HFFc6 (cell line): Measurements from ENCODE around the gene CSNK1G1. TPM values are rescaled to one million over a fixed set of nuclear protein-coding genes. Genes with fewer than 3 reads are reported as not detected.
A peak's percentile ranks its signal among the peaks of the same experiment; 100 is the strongest.

Experiments used
- DNase-seq: peaks from one replicate; pipeline ENCODE4 v3.0.0-alpha.2; 2018
- H3K27ac Mint-ChIP-seq: 2 replicates; pipeline ENCODE4 v1.8.0; 2020; ENCODE audit warnings: mild to moderate bottlenecking, mixed read lengths
- H3K27me3 Mint-ChIP-seq: 2 replicates; pipeline ENCODE4 v1.8.0; 2021; ENCODE audit warnings: mild to moderate bottlenecking, moderate library complexity, mixed read lengths; ENCODE audit not compliant: insufficient read depth
- H3K36me3 Mint-ChIP-seq: 2 replicates; pipeline ENCODE4 v1.8.0; 2021; ENCODE audit warnings: low read depth, mixed read lengths
- H3K4me1 Mint-ChIP-seq: 2 replicates; pipeline ENCODE4 v1.8.0; 2020; ENCODE audit warnings: low read depth, mixed read lengths
- H3K4me3 Mint-ChIP-seq: 2 replicates; pipeline ENCODE4 v1.8.0; 2020; ENCODE audit warnings: mild to moderate bottlenecking, moderate library complexity, mixed read lengths
- H3K9me3 Mint-ChIP-seq: 2 replicates; pipeline ENCODE4 v1.8.0; 2020; ENCODE audit warnings: mild to moderate bottlenecking, mixed read lengths
- total RNA-seq, 6 experiments: library from RNA; stranded (reverse); fragmentation: NEBNext Ultra II Directional; extraction: Animal tissue kit (Norgen Biotek cat#: 25700); gene quantifications; 2 replicates in 1 of 6; 3 replicates in 5 of 6; pipeline ENCODE4 v1.2.3, GENCODE V29; 2021
- TF ChIP-seq, protein P1 (sequence below): fragments of 200-600 bp; sonication (generic); IDR thresholded peaks from 2 replicates; pipeline ENCODE4 v1.5.0; 2021; ENCODE audit warnings: antibody characterized with exemption, mild to moderate bottlenecking

CSNK1G1 gene
- total RNA-seq, 6 experiments from 2014 or later = 16.4 to 20.5 (median 18.6) TPM

DNA sequence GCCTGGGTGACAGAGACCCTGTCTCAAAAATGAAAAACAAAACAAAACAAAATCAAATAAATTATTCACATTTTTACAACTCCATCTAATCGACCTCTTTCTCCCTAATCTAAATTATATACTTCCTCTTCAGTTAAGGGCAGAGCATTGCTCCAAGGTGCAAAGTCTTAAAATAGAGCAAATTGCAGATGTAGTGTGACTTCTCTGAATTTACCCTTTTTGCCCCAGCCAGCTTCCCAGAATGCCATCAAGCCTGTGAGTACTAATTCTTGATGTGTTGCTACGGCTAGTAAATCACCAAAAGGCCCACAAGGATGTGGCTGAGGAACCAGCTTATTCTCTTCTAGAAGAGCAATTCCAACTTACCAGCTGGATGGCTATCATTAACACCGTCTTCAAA is 139.8 kb downstream of the CSNK1G1 start:
- no peaks in the 10 kb centered on the region; the same call in 1 of the 2 replicates for H3K4me1 Mint-ChIP-seq
- no peaks in the 10 kb centered on the region for H3K27me3 Mint-ChIP-seq
- no peak overlapping the region for H3K27ac Mint-ChIP-seq
- TF ChIP-seq, protein P1, sequence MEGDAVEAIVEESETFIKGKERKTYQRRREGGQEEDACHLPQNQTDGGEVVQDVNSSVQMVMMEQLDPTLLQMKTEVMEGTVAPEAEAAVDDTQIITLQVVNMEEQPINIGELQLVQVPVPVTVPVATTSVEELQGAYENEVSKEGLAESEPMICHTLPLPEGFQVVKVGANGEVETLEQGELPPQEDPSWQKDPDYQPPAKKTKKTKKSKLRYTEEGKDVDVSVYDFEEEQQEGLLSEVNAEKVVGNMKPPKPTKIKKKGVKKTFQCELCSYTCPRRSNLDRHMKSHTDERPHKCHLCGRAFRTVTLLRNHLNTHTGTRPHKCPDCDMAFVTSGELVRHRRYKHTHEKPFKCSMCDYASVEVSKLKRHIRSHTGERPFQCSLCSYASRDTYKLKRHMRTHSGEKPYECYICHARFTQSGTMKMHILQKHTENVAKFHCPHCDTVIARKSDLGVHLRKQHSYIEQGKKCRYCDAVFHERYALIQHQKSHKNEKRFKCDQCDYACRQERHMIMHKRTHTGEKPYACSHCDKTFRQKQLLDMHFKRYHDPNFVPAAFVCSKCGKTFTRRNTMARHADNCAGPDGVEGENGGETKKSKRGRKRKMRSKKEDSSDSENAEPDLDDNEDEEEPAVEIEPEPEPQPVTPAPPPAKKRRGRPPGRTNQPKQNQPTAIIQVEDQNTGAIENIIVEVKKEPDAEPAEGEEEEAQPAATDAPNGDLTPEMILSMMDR = no peak
- DNase-seq = no peak
- H3K4me3 Mint-ChIP-seq = no peak overlapping the region
- H3K36me3 Mint-ChIP-seq = no peaks in the 10 kb centered on the region; the same call in 1 of the 2 replicates
- no peaks in the 10 kb centered on the region for H3K9me3 Mint-ChIP-seq

DNA sequence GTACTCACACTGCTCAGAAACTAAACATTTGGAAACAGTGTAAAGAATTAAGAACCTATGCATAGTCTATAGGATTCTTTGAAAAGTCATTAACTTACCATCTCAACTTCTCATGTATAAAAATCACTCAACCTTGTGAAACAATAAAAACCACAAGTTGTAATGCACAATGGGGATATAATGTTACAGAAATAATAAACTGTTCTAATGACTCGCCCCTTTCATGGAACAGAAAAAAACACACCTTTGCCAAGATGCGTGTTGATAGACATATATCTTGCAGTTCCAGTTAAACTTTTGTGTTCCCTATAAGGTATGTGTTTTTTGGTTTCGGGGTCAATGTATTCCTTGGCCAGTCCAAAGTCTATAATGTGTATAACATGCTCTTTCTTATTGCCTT is 142.3 kb downstream of the CSNK1G1 start:
- no peak overlapping the region for H3K27ac Mint-ChIP-seq
- DNase-seq = no peak
- H3K4me1 Mint-ChIP-seq = peaks cover 6% of the 10 kb centered on the region; the same call in 1 of the 2 replicates
- H3K36me3 Mint-ChIP-seq = no peaks in the 10 kb centered on the region; the same call in 1 of the 2 replicates
- TF ChIP-seq, protein P1 = no peak
- no peaks in the 10 kb centered on the region for H3K9me3 Mint-ChIP-seq
- no peaks in the 10 kb centered on the region for H3K27me3 Mint-ChIP-seq
- no peak overlapping the region for H3K4me3 Mint-ChIP-seq

DNA sequence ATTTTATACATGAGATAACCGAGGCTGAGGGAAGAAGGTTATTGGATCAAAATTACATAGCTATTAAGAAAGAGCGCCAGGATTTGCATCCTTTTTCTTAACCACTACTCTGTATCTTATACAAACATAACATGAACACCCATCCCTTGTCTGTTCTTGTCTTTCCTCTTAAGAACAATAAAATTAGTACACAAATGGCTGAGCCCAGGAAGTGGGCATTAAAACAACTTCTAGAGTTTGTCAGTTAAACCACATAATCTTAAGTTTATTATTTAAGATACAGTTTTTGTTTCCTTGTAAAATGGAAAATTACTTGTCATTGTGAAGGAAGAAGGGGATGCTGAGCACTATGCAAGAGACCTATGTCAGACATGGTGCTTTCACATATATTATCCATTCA is 144.3 kb downstream of the CSNK1G1 start:
- Mint-ChIP-seq H3K4me3 (no peak overlapping the region), H3K27ac (no peak overlapping the region), H3K4me1 (peaks cover 6% of the 10 kb centered on the region; the same call in 1 of the 2 replicates), H3K27me3 (no peaks in the 10 kb centered on the region; the same call in 1 of the 2 replicates), H3K9me3 (no peaks in the 10 kb centered on the region), H3K36me3 (no peaks in the 10 kb centered on the region; the same call in 1 of the 2 replicates)
- TF ChIP-seq, protein P1 = no peak
- DNase-seq = no peak

DNA sequence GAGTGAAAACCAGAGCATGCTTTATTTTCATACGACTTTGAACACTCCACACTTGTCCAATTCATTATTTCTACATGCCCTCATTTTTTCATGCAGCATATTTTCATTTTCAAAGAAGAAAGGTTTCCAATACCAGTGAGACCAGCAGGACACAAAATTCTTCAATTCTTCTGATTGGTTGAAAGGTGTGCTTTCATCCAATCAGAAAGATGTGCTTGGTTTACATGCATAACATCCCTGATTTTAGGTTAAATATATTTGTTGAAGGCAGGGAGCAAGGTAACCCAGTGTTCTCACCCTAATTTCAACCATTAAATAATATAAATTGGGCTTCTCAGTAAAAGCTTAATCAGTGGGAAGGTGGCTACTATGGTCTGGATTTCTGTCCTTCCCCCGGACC is 145.6 kb downstream of the CSNK1G1 start:
- peaks cover 6% of the 10 kb centered on the region; the same call in 1 of the 2 replicates for H3K4me1 Mint-ChIP-seq
- H3K36me3 Mint-ChIP-seq = no peaks in the 10 kb centered on the region; the same call in 1 of the 2 replicates
- TF ChIP-seq, protein P1 = no peak
- no peaks in the 10 kb centered on the region for H3K9me3 Mint-ChIP-seq
- H3K27ac Mint-ChIP-seq = no peak overlapping the region
- no peak overlapping the region for H3K4me3 Mint-ChIP-seq
- DNase-seq = no peak
- no peaks in the 10 kb centered on the region; the same call in 1 of the 2 replicates for H3K27me3 Mint-ChIP-seq

DNA sequence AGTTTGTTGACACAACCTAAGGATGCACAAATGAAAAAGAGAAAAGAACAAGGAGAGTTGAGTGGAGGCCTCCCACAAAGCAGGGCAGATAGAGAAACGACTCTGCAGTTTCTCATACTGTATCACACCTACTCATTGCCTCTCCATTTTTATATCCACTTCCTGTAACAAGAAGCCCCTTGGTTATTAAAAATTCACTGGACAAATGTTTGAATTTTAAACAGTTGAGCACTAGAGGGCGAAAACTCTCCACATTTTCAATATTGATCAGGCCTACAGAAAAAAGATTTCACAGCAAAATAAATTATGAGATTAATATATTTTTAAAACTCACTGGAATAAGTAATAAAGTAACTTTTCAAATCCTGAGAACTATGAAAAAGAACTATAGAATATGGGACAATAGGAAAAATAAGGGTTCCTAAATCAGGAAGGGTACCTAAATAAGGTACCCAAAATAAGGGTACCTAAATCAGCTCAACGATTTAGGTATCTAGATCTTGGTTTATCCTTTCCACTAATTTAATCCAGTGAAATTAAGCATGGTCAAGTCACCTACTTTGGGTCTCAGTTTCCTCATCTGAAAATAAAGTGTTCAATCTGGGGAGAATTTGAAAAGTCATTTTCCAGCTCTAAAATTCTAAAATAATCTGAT is 146.2 kb downstream of the CSNK1G1 start:
- H3K36me3 Mint-ChIP-seq = no peaks in the 10 kb centered on the region; the same call in 1 of the 2 replicates
- TF ChIP-seq, protein P1 = peak; percentile 86
- no peaks in the 10 kb centered on the region for H3K9me3 Mint-ChIP-seq
- no peaks in the 10 kb centered on the region; the same call in 1 of the 2 replicates for H3K27me3 Mint-ChIP-seq
- no peak overlapping the region for H3K4me3 Mint-ChIP-seq
- DNase-seq = peak; percentile 51
- H3K4me1 Mint-ChIP-seq = peaks cover 6% of the 10 kb centered on the region; the same call in 1 of the 2 replicates
- H3K27ac Mint-ChIP-seq = no peak overlapping the region
